NK-92 treated with Interleukin-12 subunit alpha and Interleukin-12 subunit beta, amount 100 ng/mL, for 24 hours (cell line): ENCODE results near the gene PELI2.

Experiments
- DNase-seq: peaks from one replicate; lab custom pipeline; 2025; lab: John Stamatoyannopoulos, UW

The PELI2 gene

GRCh38 chr14:56247495-56248200 is 129.4 kb downstream of the PELI2 start:
- DNase-seq = no peak

DNA sequence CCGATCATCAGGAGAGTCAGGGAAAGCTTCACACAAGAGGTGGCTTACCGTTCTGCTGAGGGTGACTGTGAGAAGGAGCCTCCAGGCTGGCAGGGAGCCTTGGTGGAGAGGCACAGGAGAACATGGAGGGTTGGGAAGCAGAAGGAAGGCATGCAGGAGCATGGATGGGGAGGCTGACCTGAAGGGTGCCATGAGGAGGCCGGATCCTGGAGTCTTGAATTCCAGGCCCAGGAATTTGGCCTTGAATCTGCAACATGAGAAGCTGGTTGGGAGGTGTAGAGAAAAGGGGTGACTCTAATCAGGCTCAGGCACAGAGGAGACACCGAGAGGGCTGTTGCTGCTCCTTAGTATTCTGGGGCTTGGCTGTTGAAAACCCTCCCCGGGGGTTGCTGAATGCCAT is 130.2 kb downstream of the PELI2 start:
- DNase-seq = no peak

DNA sequence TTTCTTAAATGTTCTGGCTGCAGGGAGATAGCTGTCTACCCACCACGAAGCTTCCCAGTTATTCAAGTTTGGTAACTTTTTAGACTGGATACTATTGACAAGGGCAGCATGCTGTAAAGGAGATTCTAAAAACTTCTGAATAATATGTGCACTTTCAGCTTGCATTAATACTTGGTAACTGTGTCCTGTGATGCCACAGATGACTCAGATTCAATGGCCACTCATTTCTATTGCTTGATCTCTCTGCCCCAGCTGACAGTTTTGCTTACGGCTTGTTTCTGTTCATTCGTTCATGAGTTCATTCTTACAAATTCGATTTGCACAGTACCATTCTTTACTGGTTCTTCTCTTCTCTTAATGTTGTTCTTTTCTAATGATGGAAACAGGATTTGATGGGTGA is 142.8 kb downstream of the PELI2 start:
- no peak for DNase-seq

DNA sequence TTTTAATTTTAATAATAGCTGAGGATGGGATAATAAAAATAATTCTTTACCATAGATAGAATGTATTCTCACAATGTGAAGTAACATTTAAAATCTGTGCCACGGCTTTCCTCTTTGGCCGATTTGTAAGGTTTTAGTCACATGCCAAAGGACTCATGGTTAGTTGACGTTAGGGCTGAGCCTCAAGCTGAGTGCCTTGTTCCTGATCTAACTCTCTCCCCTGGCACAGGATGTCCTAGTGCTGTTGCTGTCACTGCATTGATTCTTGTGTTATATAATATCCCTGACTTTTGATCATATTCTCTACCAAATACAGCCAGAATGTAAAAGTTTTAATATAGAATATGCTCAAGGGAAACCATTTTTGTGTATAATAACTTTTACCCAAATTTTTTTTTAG is 144.3 kb downstream of the PELI2 start:
- no peak for DNase-seq

GRCh38 chr14:56268039-56268438 is 149.8 kb downstream of the PELI2 start:
- DNase-seq = no peak

- DNase-seq = no peak
Observed at GRCh38 chr14:56268673-56269072, 150.5 kb downstream of the PELI2 start.

- DNase-seq = no peak
Observed at GRCh38 chr14:56270921-56271320, 152.7 kb downstream of the PELI2 start.

DNA sequence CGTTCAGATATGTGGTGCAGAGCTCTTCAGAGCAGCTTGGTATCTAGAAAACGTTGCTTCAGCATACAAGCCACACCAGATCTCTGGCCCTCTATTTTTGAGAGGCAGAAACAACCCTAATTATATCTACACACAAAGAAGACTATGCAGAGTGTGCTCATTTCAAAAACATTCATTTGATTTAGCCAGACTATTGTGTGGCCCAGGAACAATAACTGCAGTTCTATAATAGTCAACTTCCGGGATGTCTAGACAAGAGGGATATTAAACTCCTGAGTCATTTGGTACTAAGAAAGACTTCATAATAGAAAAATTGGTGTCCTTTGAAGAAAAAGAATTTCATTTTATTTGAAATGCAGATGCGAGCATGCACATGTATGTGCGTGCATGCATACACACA is 153.8 kb downstream of the PELI2 start:
- no peak for DNase-seq

- no peak for DNase-seq
Observed at GRCh38 chr14:56273155-56273554, 154.9 kb downstream of the PELI2 start.

- DNase-seq = no peak
Observed at GRCh38 chr14:56273951-56274350, 155.7 kb downstream of the PELI2 start.

- no peak for DNase-seq
Observed at GRCh38 chr14:56274556-56274955, 156.3 kb downstream of the PELI2 start.

GRCh38 chr14:56276108-56276507 is 157.9 kb downstream of the PELI2 start:
- no peak for DNase-seq

GRCh38 chr14:56278383-56278782 is 160.2 kb downstream of the PELI2 start:
- DNase-seq = no peak

DNA sequence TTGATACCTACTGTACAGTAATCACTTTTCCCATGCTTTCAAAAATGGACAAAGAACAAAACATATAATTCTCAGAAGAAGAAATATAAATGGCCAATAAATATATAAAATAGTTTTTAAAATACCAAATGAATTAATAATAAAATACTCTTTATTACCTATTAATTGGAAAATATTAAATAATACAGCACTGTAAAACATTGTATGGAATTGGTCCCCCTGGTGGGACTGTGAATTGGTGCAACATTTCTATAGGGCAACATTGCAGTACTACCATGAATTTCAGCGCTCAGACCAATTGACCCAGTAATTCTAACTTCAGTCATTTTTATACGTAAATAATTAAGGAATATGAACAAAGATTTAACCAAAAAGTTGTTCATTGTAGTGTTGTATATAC is 162.6 kb downstream of the PELI2 start:
- DNase-seq = no peak

DNA sequence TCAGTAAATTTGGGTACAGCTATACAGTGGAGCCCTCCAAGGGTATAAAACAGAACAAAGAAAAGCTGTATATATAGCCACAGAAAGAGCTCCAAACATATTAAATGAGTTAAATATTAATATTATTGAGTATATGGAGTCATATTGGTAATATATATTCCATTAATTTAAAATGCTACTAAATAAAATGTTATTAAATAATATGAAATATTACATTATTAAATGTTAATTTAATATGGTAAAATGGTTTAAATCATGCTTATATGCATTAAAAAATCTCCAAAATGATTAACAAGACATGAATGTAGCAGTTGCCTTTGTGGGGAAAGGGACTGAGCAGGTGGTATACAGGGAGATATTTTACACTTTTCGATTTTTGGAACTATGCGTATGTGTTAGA is 164.0 kb downstream of the PELI2 start:
- no peak for DNase-seq

GRCh38 chr14:56284641-56285040 is 166.4 kb downstream of the PELI2 start:
- DNase-seq = no peak

DNA sequence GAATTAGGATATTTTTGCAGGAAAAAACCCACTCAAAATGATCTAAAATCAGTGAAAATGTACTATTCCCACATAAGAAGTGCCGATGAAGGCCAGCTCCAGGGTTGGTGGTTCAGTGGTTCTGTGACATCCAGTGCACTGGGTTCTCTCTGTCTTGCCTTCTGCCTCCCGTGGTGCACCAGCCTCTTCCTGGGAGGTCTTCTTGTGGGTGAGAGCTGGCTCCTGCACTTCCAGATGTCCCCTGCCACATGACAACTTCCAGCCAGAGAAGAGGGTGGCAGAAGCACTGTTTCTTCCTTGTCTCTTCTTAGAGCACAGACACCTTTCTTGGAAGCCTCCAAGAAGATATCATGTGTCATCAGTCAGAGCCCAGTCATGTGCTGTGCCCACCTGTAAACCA is 170.9 kb downstream of the PELI2 start:
- DNase-seq = no peak

DNA sequence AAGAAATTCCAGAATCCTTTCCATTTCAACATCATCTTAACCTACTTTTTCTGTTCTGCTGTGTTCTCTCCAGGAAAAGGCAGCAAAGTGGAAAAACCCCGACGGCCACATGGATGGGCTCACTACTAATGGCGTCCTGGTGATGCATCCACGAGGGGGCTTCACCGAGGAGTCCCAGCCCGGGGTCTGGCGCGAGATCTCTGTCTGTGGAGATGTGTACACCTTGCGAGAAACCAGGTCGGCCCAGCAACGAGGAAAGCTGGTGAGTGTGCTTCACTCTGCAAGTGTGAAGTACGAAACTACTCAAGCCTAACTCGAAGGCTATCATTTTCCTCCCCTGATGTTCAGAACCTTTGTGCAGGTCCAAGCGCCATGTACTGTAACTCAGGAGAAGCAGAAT is 172.0 kb downstream of the PELI2 start:
- DNase-seq = no peak

GRCh38 chr14:56292970-56293369 is 174.8 kb downstream of the PELI2 start:
- no peak for DNase-seq

- DNase-seq = no peak
Observed at GRCh38 chr14:56293506-56293905, 175.3 kb downstream of the PELI2 start.

GRCh38 chr14:56294128-56294527 is 175.9 kb downstream of the PELI2 start:
- no peak for DNase-seq

- no peak for DNase-seq
Observed at GRCh38 chr14:56295743-56296142, 177.5 kb downstream of the PELI2 start.

- DNase-seq = no peak
Observed at GRCh38 chr14:56297449-56297848, 179.2 kb downstream of the PELI2 start.

- DNase-seq = no peak
Observed at GRCh38 chr14:56299306-56299984, 181.2 kb downstream of the PELI2 start.
